NB4 (cell line): ENCODE data around the gene RIT2.

Experiments used
- CTCF ChIP-seq: IDR thresholded peaks from one replicate; pipeline ENCODE4 v1.5.1; 2012; ENCODE audit warnings: low read depth, low read length
- MAX ChIP-seq: IDR thresholded peaks from 2 replicates; pipeline ENCODE4 v1.6.1; 2011; ENCODE audit warnings: low read depth, low read length

GRCh38 chr18:43031169-43031568, 84.3 kb downstream of the RIT2 start:
- TF ChIP-seq CTCF (no peak), MAX (no peak)
